ENCODE data around the gene AMOTL1. TPM values are rescaled to one million over a fixed set of nuclear protein-coding genes. Genes with fewer than 3 reads are reported as not detected.

The AMOTL1 gene
- polyA plus RNA-seq, 1 donor (not counting 4 experiments of a cell fraction or from before 2014, with no cell fraction given): 86.5 TPM

DNA sequence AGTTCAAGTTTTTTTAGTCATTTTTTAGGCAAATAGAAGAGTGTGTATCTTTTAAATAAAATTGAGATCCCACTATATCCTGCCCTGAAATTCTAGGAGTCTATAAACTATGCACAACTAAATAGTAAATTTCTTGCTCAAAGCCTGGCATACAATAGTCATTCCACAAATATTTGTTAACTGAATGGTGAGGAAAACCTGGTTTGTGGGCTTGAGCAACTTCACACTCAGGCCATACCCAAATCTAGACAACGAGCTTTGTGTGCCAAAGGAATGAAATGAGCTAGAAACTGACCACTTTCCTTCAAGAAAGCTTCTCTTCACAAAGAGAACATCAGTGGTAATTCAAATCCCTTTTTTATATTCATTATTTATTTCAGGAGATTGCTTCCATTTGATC lies 39.6 kb upstream of the AMOTL1 start:
- FAIRE-seq (no peak), DNase-seq (ENCODE audit: low read depth, low spot score) (no peak)
- dilution Hi-C loops (cut with MboI; ENCODE audit: extremely low pct_ligation_motif_present, low sequenced_read_pairs): no loop called here
- Histone ChIP-seq H3K9me1 (ENCODE audit: control insufficient read depth, extremely low read depth, insufficient read depth, low read length) (peaks cover 2% of the 10 kb centered on the region), H3K27me3 (ENCODE audit: control insufficient read depth, extremely low read depth, insufficient read depth, low read length) (no peaks in the 10 kb centered on the region), H3K36me3 (ENCODE audit: control insufficient read depth in 2 of 2, extremely low read depth in 1 of 2, insufficient read depth in 2 of 2, low read length in 2 of 2) (peaks cover 16 to 38% of the 10 kb centered on the region in 2 experiments), H3K4me3 (ENCODE audit: control insufficient read depth in 2 of 3, extremely low read depth in 1 of 3, insufficient read depth in 2 of 3, low read depth in 1 of 3, low read length in 3 of 3) (no peak overlapping the region), H3K9me3 (ENCODE audit: control insufficient read depth, low read depth, low read length) (no peaks in the 10 kb centered on the region), H3K4me1 (ENCODE audit: control insufficient read depth, extremely low read depth, insufficient read depth, low read length) (peaks cover 70% of the 10 kb centered on the region), H3K4me2 (ENCODE audit: control insufficient read depth, extremely low read depth, insufficient read depth, low read depth, low read length) (no peak overlapping the region), H3K9ac (ENCODE audit: control insufficient read depth, extremely low read depth, insufficient read depth, low read length) (no peak overlapping the region), H3K79me2 (ENCODE audit: control insufficient read depth, insufficient read depth, low read length) (peaks cover 47% of the 10 kb centered on the region), H2AFZ (ENCODE audit: control insufficient read depth, low read length) (no peak overlapping the region), H3K27ac (ENCODE audit: control insufficient read depth, insufficient read depth, low read length) (no peak overlapping the region), H4K20me1 (ENCODE audit: control insufficient read depth, extremely low read depth, insufficient read depth, low read length) (no peaks in the 10 kb centered on the region)
- no peak for TF ChIP-seq CTCF (optimal IDR thresholded peaks at IDR 0.05 in 1 of 3, IDR thresholded peaks at IDR 0.05 in 1 of 3, conservative IDR thresholded peaks at IDR 0.05 in 1 of 3; ENCODE audit: extremely low read depth in 1 of 3, insufficient read depth in 2 of 3, low read length in 3 of 3)
- TF ChIP-seq EZH2 (IDR thresholded peaks at IDR 0.05; ENCODE audit: low read length): no peak

DNA sequence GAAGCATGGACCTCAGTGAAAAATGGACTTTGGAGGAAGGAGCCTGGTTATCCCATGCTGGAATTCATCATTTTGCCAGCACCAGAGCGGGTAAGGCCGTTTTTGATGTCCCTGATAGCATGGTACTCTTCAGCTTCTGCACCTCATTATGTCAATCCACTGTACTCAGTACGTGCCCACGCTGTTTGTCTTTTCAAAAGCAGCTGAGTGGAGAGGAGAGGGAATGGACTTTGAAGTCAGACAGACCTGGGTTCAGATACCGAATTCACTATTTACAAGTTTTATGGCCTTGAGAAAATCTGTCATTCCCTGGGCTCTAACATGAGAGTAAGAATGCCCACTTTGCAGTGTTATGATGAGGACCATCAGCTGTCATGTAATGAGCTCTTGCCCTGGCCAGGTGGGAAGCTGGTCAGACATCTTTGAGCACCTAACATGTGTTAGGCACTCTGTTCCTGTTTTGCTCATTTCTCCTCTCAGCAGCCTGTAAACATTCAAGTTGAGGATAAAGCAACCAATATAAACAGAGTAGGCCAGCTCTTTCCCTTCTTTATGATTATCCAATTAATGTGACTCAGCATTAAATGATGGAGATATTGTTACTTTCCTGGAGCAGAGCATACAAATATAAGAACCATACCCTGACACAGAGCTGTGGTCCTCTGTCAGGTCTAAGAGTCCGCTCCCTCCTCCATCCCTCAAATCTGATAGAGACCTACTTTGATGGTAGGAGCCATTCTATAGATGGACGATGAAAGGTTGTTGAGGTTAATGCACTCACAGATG lies 39.0 kb upstream of the AMOTL1 start:
- Histone ChIP-seq H3K9me3 (ENCODE audit: control insufficient read depth, low read depth, low read length) (no peaks in the 10 kb centered on the region), H2AFZ (ENCODE audit: control insufficient read depth, low read length) (no peak overlapping the region), H3K27ac (ENCODE audit: control insufficient read depth, insufficient read depth, low read length) (no peak overlapping the region), H3K9me1 (ENCODE audit: control insufficient read depth, extremely low read depth, insufficient read depth, low read length) (peaks cover 2% of the 10 kb centered on the region), H3K27me3 (ENCODE audit: control insufficient read depth, extremely low read depth, insufficient read depth, low read length) (no peaks in the 10 kb centered on the region), H3K4me3 (ENCODE audit: control insufficient read depth in 2 of 3, extremely low read depth in 1 of 3, insufficient read depth in 2 of 3, low read depth in 1 of 3, low read length in 3 of 3) (no peak overlapping the region), H3K9ac (ENCODE audit: control insufficient read depth, extremely low read depth, insufficient read depth, low read length) (no peak overlapping the region), H3K4me2 (ENCODE audit: control insufficient read depth, extremely low read depth, insufficient read depth, low read depth, low read length) (no peak overlapping the region), H3K4me1 (ENCODE audit: control insufficient read depth, extremely low read depth, insufficient read depth, low read length) (peaks cover 76% of the 10 kb centered on the region), H3K79me2 (ENCODE audit: control insufficient read depth, insufficient read depth, low read length) (peaks cover 47% of the 10 kb centered on the region), H4K20me1 (ENCODE audit: control insufficient read depth, extremely low read depth, insufficient read depth, low read length) (no peaks in the 10 kb centered on the region), H3K36me3 (ENCODE audit: control insufficient read depth in 2 of 2, extremely low read depth in 1 of 2, insufficient read depth in 2 of 2, low read length in 2 of 2) (peaks cover 16 to 33% of the 10 kb centered on the region in 2 experiments)
- DNase-seq (ENCODE audit: low read depth, low spot score) (no peak), FAIRE-seq (peak; percentile 5)
- TF ChIP-seq CTCF (optimal IDR thresholded peaks at IDR 0.05 in 1 of 3, IDR thresholded peaks at IDR 0.05 in 1 of 3, conservative IDR thresholded peaks at IDR 0.05 in 1 of 3; ENCODE audit: extremely low read depth in 1 of 3, insufficient read depth in 2 of 3, low read length in 3 of 3): no peak
- no peak for TF ChIP-seq EZH2 (IDR thresholded peaks at IDR 0.05; ENCODE audit: low read length)
- dilution Hi-C loops (cut with MboI; ENCODE audit: extremely low pct_ligation_motif_present, low sequenced_read_pairs): no loop called here

All from keratinocyte (primary cell).